ENCODE data around the gene PRKAR2B. TPM values are rescaled to one million over a fixed set of nuclear protein-coding genes. Genes with fewer than 3 reads are reported as not detected.
A peak's percentile ranks its signal among the peaks of the same experiment; 100 is the strongest.

The PRKAR2B gene
- total and polyA plus RNA-seq, 2 of the 4 experiments (the other 2 are of a cell fraction), result 3.0 to 3.1 TPM

DNA sequence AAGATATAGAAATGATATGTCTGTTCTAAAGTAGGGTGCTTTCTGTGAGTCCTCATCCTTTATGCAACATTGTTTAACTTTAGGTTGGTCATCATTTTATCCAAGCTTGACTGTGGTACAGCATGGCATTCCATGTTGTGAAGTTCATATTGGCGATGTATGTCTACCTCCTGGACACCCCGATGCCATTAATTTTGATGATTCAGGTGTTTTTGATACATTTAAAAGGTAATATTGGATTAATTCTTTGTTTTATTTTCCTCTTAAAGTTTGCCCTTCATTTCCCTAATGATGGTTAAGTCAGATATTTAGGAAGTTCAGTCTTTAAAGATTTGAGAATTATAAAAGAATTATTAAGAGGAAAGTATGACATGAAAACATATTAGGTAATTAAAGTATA lies 145.6 kb downstream of the PRKAR2B start:
- Histone ChIP-seq H3K4me3 (ENCODE audit: insufficient read depth, low read depth, low read length) (no peak overlapping the region), H2AK9ac (replicated peaks; ENCODE audit: low read depth, low read length, poor library complexity) (no peak overlapping the region), H3K36me3 (ENCODE audit: control insufficient read depth, insufficient read depth, low read length) (peaks cover 33% of the 10 kb centered on the region), H2AK5ac (ENCODE audit: low read depth, low read length) (no peak overlapping the region), H2BK120ac (ENCODE audit: low read depth, low read length) (no peak overlapping the region), H3K79me1 (ENCODE audit: low read depth in 1 of 2, low read length in 2 of 2) (peaks cover 6 to 11% of the 10 kb centered on the region in 2 experiments; a peak in 3 of 4 replicates), H2AFZ (replicated peaks; ENCODE audit: low read length, poor library complexity) (no peak overlapping the region), H3K9ac (ENCODE audit: low read depth, low read length) (no peak overlapping the region), H2BK15ac (ENCODE audit: low read depth, low read length) (no peak overlapping the region), H4K91ac (ENCODE audit: insufficient read depth, low read depth, low read length) (no peak overlapping the region), H3K4me2 (ENCODE audit: low read depth, low read length) (no peak overlapping the region), H4K20me1 (ENCODE audit: insufficient read depth, low read length) (no peaks in the 10 kb centered on the region), H3K27me3 (ENCODE audit: control insufficient read depth, insufficient read depth, low read length) (no peaks in the 10 kb centered on the region), H3K9me3 (ENCODE audit: control insufficient read depth, insufficient read depth, low read length) (no peaks in the 10 kb centered on the region), H2BK5ac (ENCODE audit: low read depth, low read length, poor library complexity, severe bottlenecking) (no peak overlapping the region), H3K4me1 (ENCODE audit: control insufficient read depth, insufficient read depth, low read length) (peaks cover 4% of the 10 kb centered on the region), H3K23ac (ENCODE audit: low read depth, low read length) (no peak overlapping the region), H4K8ac (ENCODE audit: low read depth in 2 of 2, low read length in 2 of 2) (no peak overlapping the region), H3K56ac (ENCODE audit: extremely low read depth, insufficient read depth, low read length) (no peak overlapping the region), H3K14ac (replicated peaks; ENCODE audit: low read depth, low read length) (no peak overlapping the region), H3K4ac (ENCODE audit: low read depth, low read length) (no peak overlapping the region), H3K18ac (ENCODE audit: low read depth, low read length) (no peak overlapping the region), H2BK20ac (ENCODE audit: low read depth, low read length) (no peak overlapping the region), H3K27ac (ENCODE audit: insufficient read depth, low read length) (no peak overlapping the region), H4K5ac (ENCODE audit: low read depth, low read length) (no peak overlapping the region), H3K9me1 (ENCODE audit: insufficient read depth, low read length) (no peaks in the 10 kb centered on the region; the same call in 1 of the 2 replicates)
- ATAC-seq (ENCODE audit: low read depth) (no peak), DNase-seq (no peak)
- intact Hi-C loops (cut with micrococcal nuclease) (no loop called here), in situ Hi-C loops (cut with MboI; ENCODE audit: low sequenced_read_pairs) (loop anchor here (10.0 kb wide), 1 partner anchor 535 kb away; no protein-coding TSS in a partner anchor), dilution Hi-C loops (cut with HindIII; ENCODE audit: low sequenced_read_pairs, unreplicated experiment) (no loop called here)
- BruUV-seq (replicated peaks), result no TSS peak
- no CpG with 5 or more reads among the region's 2 CpGs for WGBS, 2 experiments (ENCODE audit: extremely low coverage in 2 of 2, insufficient read length in 1 of 2)
- POLR2A ChIA-PET (ENCODE audit: unreplicated experiment), result no interaction called here
- CTCF ChIA-PET, result no interaction called here
- TF ChIP-seq BHLHE40 (IDR thresholded peaks at IDR 0.05; ENCODE audit: low read depth, low read length) (no peak), NFE2L2 (IDR thresholded peaks at IDR 0.05; ENCODE audit: low read depth, low read length) (no peak), RCOR1 (IDR thresholded peaks at IDR 0.05; ENCODE audit: insufficient replicate concordance, low read length) (no peak), CEBPB (IDR thresholded peaks at IDR 0.05; ENCODE audit: low read depth, low read length) (no peak), RAD21 (IDR thresholded peaks at IDR 0.05; ENCODE audit: low read length) (no peak), MAFK (IDR thresholded peaks at IDR 0.05; ENCODE audit: low read depth, low read length) (peak; percentile 76)

Data from IMR-90 (cell line).